ENCODE data around the gene SLC4A3.

Gene SLC4A3

DNA sequence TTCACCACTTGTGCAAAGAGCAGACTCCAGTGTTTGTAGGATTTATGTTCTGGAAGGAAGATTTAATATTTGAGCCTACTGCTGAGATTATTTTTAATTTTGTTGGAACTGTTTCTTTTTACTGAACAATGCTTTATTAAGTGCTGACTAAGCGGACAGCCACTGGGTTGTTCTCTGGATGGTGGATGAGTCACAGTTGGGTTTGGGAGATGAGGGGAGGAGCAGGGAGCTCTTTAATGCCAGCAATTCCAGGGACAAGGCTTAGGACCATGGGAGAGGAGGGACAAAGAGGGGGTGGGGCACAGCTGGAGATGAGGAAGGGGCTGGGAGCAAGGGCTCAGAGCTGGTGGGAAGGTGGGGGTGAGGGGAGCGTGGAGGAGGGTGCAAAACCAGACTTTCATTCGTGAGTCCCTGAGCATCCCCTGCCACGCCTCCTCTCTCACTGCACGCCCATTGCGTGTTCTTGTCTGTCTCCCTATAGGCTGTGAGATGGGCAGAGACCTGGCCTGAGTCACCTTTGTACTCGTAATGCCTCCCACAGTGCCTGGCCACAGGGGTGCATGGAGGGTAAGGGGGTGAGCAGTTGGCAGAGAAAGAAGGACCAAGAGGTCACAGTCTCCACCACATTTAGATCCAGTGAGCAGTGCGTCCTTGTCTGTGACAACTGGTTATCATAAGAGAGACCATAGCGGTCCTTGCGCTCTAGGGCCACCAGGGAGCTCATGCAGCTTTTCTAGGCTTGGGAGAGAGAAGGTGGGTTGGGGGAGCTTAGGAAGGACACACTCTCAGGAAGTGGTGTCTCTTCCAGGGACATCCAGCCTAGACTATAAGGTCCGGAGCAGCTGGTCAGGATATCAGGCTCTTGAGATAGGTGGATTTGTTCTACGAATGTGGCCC is 18.4 kb downstream of the SLC4A3 start (continued):
- TF ChIP-seq, protein P1, sequence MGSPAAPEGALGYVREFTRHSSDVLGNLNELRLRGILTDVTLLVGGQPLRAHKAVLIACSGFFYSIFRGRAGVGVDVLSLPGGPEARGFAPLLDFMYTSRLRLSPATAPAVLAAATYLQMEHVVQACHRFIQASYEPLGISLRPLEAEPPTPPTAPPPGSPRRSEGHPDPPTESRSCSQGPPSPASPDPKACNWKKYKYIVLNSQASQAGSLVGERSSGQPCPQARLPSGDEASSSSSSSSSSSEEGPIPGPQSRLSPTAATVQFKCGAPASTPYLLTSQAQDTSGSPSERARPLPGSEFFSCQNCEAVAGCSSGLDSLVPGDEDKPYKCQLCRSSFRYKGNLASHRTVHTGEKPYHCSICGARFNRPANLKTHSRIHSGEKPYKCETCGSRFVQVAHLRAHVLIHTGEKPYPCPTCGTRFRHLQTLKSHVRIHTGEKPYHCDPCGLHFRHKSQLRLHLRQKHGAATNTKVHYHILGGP (tag by site-specific recombination; IDR thresholded peaks at IDR 0.05), result no peak
- no peak for TF ChIP-seq ZNF311 (tag by site-specific recombination; IDR thresholded peaks at IDR 0.05; ENCODE audit: borderline replicate concordance)
- no peak for TF ChIP-seq SP3 (tag by site-specific recombination; IDR thresholded peaks at IDR 0.05)
- TF ChIP-seq ZNF423 (tag by site-specific recombination; IDR thresholded peaks at IDR 0.05), result no peak

DNA sequence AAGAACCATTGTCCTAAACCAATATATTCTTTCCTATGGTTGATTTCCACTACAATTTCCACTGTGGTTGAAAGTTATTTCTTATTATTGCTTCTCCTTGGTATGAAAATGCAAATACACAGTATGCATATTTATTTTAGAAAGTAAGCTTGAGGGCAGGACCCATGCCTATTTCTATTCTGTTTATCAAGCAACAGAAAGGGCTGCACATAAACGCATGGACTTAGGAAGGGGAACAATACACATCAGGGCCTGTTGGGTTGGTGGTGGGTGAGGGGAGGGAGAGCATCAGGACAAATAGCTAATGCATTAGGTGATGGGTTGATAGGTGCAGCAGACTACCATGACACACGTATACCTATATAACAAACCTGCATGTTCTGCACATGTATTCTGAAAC is 20.7 kb downstream of the SLC4A3 start:
- H3K27ac ChIP-seq (ENCODE audit: extremely low read depth, low read depth, low read length), result no peak overlapping the region
- H3K4me1 ChIP-seq (ENCODE audit: control insufficient read depth, insufficient read depth, low read length), result no peaks in the 10 kb centered on the region
- H3K4me3 ChIP-seq (ENCODE audit: low read depth, low read length), result no peak overlapping the region
- no peak for TF ChIP-seq TRIM28 (IDR thresholded peaks at IDR 0.05; ENCODE audit: borderline replicate concordance, low read length)
- TF ChIP-seq ZNF155 (tag by site-specific recombination; IDR thresholded peaks at IDR 0.05), result no peak
- TF ChIP-seq ZNF548 (tag by site-specific recombination; IDR thresholded peaks at IDR 0.05), result no peak
- peak; percentile 71 for TF ChIP-seq ZNF157 (tag by site-specific recombination; IDR thresholded peaks at IDR 0.05)
- TF ChIP-seq ZNF19 (tag by site-specific recombination; IDR thresholded peaks at IDR 0.05; ENCODE audit: low read depth), result no peak
- TF ChIP-seq KLF1 (tag by site-specific recombination; IDR thresholded peaks at IDR 0.05), result no peak
- CTCF ChIA-PET, result interaction anchor here (0.8 to 8.2 kb wide), 3 partner anchors 28 to 106 kb away, joined by 3 to 112 read pairs (median 3); partner anchors contain the start of genes CHPF and TMEM198
- no peaks in the 10 kb centered on the region for H3K9me3 ChIP-seq (ENCODE audit: control insufficient read depth, insufficient read depth, low read depth, low read length)
- POLR2A ChIA-PET, result no interaction called here
- no peaks in the 10 kb centered on the region for H3K36me3 ChIP-seq (ENCODE audit: control insufficient read depth in 2 of 2, insufficient read depth in 1 of 2, low read length in 2 of 2)

DNA sequence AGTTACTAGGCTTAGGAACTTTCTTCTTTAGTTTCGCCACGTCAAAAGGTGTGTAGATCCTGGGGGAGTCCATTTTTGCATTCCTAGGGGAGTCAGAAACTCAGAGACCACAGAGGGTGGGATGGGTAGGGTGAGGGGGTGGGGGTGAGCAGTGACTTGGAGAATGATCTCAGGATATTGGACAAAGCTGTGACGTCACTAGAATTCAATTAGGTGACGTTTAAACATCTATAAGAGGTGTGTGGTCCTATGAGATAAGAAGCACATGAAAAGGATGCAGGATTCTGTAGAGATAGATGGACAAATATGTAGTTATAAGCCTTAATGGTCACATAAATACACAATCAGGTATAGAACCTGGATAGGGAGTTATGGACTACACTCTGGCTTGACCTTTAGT is 21.5 kb downstream of the SLC4A3 start:
- CTCF ChIA-PET, result no interaction called here
- no peak overlapping the region for H3K27ac ChIP-seq (ENCODE audit: extremely low read depth, low read depth, low read length)
- no peak overlapping the region for H3K4me3 ChIP-seq (ENCODE audit: low read depth, low read length)
- no peaks in the 10 kb centered on the region for H3K9me3 ChIP-seq (ENCODE audit: control insufficient read depth, insufficient read depth, low read depth, low read length)
- POLR2A ChIA-PET, result no interaction called here
- TF ChIP-seq ZNF341 (tag by site-specific recombination; IDR thresholded peaks at IDR 0.05; ENCODE audit: low read depth) (no peak), ZNF19 (tag by site-specific recombination; IDR thresholded peaks at IDR 0.05; ENCODE audit: low read depth) (no peak), SP3 (tag by site-specific recombination; IDR thresholded peaks at IDR 0.05) (no peak), ZNF169 (tag by site-specific recombination; IDR thresholded peaks at IDR 0.05) (no peak), ZNF274 (IDR thresholded peaks at IDR 0.05; ENCODE audit: low read length) (no peak), ZNF274 (tag by site-specific recombination; IDR thresholded peaks at IDR 0.05; ENCODE audit: borderline replicate concordance) (no peak), ZNF133 (tag by site-specific recombination; IDR thresholded peaks at IDR 0.05) (no peak), EGR2 (tag by site-specific recombination; IDR thresholded peaks at IDR 0.05; ENCODE audit: low read depth) (no peak), ZNF670 (tag by site-specific recombination; IDR thresholded peaks at IDR 0.05; ENCODE audit: low read depth) (no peak), ZNF433 (tag by site-specific recombination; IDR thresholded peaks at IDR 0.05; ENCODE audit: low read depth) (no peak), ZNF239 (tag by site-specific recombination; IDR thresholded peaks at IDR 0.05) (no peak), ZNF530 (tag by site-specific recombination; IDR thresholded peaks at IDR 0.05; ENCODE audit: low read depth) (no peak)
- TF ChIP-seq, protein P2, sequence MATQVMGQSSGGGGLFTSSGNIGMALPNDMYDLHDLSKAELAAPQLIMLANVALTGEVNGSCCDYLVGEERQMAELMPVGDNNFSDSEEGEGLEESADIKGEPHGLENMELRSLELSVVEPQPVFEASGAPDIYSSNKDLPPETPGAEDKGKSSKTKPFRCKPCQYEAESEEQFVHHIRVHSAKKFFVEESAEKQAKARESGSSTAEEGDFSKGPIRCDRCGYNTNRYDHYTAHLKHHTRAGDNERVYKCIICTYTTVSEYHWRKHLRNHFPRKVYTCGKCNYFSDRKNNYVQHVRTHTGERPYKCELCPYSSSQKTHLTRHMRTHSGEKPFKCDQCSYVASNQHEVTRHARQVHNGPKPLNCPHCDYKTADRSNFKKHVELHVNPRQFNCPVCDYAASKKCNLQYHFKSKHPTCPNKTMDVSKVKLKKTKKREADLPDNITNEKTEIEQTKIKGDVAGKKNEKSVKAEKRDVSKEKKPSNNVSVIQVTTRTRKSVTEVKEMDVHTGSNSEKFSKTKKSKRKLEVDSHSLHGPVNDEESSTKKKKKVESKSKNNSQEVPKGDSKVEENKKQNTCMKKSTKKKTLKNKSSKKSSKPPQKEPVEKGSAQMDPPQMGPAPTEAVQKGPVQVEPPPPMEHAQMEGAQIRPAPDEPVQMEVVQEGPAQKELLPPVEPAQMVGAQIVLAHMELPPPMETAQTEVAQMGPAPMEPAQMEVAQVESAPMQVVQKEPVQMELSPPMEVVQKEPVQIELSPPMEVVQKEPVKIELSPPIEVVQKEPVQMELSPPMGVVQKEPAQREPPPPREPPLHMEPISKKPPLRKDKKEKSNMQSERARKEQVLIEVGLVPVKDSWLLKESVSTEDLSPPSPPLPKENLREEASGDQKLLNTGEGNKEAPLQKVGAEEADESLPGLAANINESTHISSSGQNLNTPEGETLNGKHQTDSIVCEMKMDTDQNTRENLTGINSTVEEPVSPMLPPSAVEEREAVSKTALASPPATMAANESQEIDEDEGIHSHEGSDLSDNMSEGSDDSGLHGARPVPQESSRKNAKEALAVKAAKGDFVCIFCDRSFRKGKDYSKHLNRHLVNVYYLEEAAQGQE (tag by site-specific recombination; IDR thresholded peaks at IDR 0.05), result no peak
- TF ChIP-seq, protein P3, sequence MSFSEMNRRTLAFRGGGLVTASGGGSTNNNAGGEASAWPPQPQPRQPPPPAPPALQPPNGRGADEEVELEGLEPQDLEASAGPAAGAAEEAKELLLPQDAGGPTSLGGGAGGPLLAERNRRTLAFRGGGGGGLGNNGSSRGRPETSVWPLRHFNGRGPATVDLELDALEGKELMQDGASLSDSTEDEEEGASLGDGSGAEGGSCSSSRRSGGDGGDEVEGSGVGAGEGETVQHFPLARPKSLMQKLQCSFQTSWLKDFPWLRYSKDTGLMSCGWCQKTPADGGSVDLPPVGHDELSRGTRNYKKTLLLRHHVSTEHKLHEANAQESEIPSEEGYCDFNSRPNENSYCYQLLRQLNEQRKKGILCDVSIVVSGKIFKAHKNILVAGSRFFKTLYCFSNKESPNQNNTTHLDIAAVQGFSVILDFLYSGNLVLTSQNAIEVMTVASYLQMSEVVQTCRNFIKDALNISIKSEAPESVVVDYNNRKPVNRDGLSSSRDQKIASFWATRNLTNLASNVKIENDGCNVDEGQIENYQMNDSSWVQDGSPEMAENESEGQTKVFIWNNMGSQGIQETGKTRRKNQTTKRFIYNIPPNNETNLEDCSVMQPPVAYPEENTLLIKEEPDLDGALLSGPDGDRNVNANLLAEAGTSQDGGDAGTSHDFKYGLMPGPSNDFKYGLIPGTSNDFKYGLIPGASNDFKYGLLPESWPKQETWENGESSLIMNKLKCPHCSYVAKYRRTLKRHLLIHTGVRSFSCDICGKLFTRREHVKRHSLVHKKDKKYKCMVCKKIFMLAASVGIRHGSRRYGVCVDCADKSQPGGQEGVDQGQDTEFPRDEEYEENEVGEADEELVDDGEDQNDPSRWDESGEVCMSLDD (tag by site-specific recombination; IDR thresholded peaks at IDR 0.05), result no peak
- TF ChIP-seq, protein P4, sequence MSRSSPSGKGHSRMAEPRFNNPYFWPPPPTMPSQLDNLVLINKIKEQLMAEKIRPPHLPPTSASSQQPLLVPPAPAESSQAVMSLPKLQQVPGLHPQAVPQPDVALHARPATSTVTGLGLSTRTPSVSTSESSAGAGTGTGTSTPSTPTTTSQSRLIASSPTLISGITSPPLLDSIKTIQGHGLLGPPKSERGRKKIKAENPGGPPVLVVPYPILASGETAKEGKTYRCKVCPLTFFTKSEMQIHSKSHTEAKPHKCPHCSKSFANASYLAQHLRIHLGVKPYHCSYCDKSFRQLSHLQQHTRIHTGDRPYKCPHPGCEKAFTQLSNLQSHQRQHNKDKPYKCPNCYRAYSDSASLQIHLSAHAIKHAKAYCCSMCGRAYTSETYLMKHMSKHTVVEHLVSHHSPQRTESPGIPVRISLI (tag by site-specific recombination; IDR thresholded peaks at IDR 0.05), result no peak
- H3K36me3 ChIP-seq (ENCODE audit: control insufficient read depth in 2 of 2, insufficient read depth in 1 of 2, low read length in 2 of 2), result no peaks in the 10 kb centered on the region
- H3K4me1 ChIP-seq (ENCODE audit: control insufficient read depth, insufficient read depth, low read length), result no peaks in the 10 kb centered on the region

Measured in HEK293 (cell line).